ENCODE measurements around the gene CLSTN1.
"Not testable (repeated sequence)": the region's sequence is repeated elsewhere in the genome, so short reads cannot be mapped to it uniquely, and the experiment has no call there.

Gene CLSTN1

DNA sequence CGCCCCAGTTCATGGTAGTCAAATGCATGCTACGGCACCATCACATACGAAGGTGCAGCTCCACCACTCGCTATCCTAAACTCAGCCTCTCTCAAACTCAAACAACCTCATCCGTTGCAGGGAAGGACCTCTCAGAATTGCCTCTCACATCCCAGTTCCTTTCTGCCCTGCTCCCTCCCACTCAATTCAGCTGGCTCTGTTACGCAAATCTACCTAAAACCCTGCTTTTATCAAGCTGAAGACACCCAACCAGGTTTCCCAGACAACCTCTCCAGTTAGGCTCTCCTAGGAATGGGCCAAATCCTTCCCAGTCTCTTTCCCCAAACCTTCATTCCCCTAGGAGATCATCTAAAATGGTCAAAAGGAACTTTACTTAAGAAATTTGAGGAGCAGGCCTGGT, 62.9 kb downstream of the CLSTN1 start:
- no peaks in the 10 kb centered on the region for H3K4me1 ChIP-seq (ENCODE audit: control insufficient read depth, insufficient read depth, low read length)
- H3K9ac ChIP-seq (ENCODE audit: low read length) = no peak overlapping the region
- no peak overlapping the region for H3K27ac ChIP-seq (ENCODE audit: low read depth, low read length)
- H3K36me3 ChIP-seq (ENCODE audit: control insufficient read depth, insufficient read depth, low read length) = peaks cover 3% of the 10 kb centered on the region
- H3K4me3 ChIP-seq (ENCODE audit: low read length) = no peak overlapping the region
- no peaks in the 10 kb centered on the region for H3K27me3 ChIP-seq (ENCODE audit: control insufficient read depth, insufficient read depth, low read length)

DNA sequence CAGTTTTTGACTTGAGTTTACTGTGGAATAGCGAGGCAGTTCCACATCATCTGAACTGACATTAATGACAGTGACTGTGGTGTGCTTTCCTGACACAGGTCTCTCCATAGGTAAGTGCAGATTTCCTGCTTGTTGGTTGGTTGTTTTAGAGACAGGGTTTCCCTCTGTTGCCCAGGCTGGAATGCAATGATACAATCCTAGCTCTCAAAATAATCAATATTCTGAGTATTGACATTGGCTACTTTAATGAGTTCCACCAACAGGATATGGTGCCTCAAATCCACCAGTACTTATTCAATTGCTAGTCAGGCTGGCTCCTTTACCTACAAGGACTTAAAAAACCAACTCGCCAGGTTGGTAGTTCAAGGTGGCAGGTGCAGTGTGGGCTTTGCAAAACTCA, 63.8 kb downstream of the CLSTN1 start:
- no peak overlapping the region for H3K9ac ChIP-seq (ENCODE audit: low read length)
- H3K27me3 ChIP-seq (ENCODE audit: control insufficient read depth, insufficient read depth, low read length) = no peaks in the 10 kb centered on the region
- no peaks in the 10 kb centered on the region for H3K4me1 ChIP-seq (ENCODE audit: control insufficient read depth, insufficient read depth, low read length)
- H3K4me3 ChIP-seq (ENCODE audit: low read length) = no peak overlapping the region
- no peak overlapping the region for H3K27ac ChIP-seq (ENCODE audit: low read depth, low read length)
- H3K36me3 ChIP-seq (ENCODE audit: control insufficient read depth, insufficient read depth, low read length) = peaks cover 3% of the 10 kb centered on the region

DNA sequence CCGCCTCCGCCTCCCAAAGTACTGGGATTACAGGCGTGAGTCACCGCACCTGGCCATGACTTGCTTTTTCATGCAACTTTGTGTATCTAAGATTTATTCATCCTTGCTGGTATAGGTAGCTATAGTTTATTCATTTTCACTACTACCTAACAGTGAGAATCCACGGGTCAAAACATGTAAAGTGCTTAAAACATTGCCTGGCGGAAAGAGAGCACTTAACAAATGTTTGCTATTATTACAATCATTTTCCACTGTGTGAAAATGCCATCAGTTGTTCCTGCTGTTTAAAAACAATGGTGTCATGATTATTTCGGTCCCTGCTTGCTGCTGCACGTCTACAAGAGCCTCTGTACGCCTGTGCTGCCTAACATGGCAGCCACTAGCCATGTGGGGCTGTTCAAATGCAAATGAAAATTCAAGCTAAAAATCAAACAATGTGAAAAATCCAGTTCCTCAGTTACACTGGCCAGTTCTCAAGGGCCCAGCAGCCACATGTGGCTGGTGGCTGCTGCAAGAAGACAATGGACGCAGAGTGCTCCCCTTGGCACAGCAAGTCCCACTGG, 65.1 kb downstream of the CLSTN1 start:
- Histone ChIP-seq H3K27ac (ENCODE audit: low read depth, low read length) (no peak overlapping the region), H3K4me1 (ENCODE audit: control insufficient read depth, insufficient read depth, low read length) (no peaks in the 10 kb centered on the region), H3K4me3 (ENCODE audit: low read length) (no peak overlapping the region), H3K36me3 (ENCODE audit: control insufficient read depth, insufficient read depth, low read length) (peaks cover 3% of the 10 kb centered on the region), H3K27me3 (ENCODE audit: control insufficient read depth, insufficient read depth, low read length) (no peaks in the 10 kb centered on the region), H3K9ac (ENCODE audit: low read length) (no peak overlapping the region)

DNA sequence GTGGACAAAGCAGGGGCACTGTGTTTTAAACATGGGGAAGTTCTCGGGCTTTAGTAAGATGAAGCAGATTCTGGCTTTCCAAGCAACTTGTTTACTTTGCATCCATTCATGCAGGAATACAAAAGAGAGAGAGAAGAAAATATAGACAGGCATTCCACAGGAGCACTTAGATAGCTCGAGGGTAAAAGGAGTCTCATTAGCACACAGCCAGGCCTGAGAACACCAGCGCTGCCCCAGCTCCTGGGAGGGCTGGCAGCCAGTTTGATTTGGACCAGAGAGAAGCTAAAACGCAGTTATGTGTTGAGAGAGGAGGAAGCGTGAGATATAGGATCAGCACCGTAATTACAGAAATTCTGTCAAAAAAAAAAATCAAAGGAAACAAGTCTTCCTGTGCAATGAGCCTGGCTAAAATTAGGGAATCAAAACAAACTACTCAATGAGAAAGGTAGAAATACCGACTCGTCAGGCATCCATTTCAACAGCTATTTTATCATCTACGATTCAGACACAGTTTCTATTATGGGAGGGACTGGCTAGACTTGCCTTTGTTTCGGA, 68.2 kb downstream of the CLSTN1 start:
- no peak overlapping the region for H3K9ac ChIP-seq (ENCODE audit: low read length)
- no peaks in the 10 kb centered on the region for H3K27me3 ChIP-seq (ENCODE audit: control insufficient read depth, insufficient read depth, low read length)
- H3K4me1 ChIP-seq (ENCODE audit: control insufficient read depth, insufficient read depth, low read length) = no peaks in the 10 kb centered on the region
- peaks cover 5% of the 10 kb centered on the region for H3K36me3 ChIP-seq (ENCODE audit: control insufficient read depth, insufficient read depth, low read length)
- H3K4me3 ChIP-seq (ENCODE audit: low read length) = no peak overlapping the region
- H3K27ac ChIP-seq (ENCODE audit: low read depth, low read length) = no peak overlapping the region

DNA sequence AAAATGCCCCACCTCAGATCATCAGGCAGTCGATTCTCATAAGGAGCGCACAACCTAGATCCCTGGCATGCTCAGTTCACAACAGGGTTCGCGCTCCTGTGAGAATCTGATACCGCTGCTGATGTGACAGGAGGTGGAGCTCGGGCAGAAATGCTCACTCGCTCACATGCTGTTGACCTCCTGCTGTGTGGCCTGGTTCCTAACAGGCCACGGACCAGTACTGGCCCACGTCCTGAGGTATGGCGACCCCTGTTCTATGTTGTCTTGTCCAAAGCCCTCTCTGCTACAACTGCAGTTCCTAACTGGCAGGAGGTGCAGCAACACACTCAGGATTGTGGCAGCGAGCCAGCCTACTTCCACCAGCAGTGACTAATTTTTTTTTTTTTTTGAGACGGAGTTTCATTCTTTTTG, 70.6 kb downstream of the CLSTN1 start:
- H3K27ac ChIP-seq (ENCODE audit: low read depth, low read length) = no peak overlapping the region
- H3K27me3 ChIP-seq (ENCODE audit: control insufficient read depth, insufficient read depth, low read length) = no peaks in the 10 kb centered on the region
- no peak overlapping the region for H3K4me3 ChIP-seq (ENCODE audit: low read length)
- H3K4me1 ChIP-seq (ENCODE audit: control insufficient read depth, insufficient read depth, low read length) = no peaks in the 10 kb centered on the region
- H3K36me3 ChIP-seq (ENCODE audit: control insufficient read depth, insufficient read depth, low read length) = peaks cover 13% of the 10 kb centered on the region
- H3K9ac ChIP-seq (ENCODE audit: low read length) = no peak overlapping the region

DNA sequence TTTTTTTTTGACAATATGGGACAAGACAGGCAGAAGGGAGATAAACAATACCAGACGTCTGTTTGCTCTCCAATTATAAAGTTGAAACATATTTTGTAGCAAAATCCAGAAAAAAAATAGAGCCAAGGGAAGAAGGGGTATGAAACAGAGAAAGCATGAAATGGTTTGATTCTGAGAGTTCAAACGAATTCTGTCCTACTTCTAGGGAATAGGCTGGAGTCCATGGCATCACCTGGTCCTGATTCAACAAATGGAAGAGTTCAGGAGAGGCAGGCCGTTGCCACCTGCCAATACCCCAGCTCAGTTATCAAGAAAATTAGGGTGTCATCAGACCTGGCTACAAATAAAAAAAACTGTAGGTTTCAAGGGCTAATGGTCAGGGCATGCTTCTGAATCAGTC, 71.8 kb downstream of the CLSTN1 start:
- Histone ChIP-seq H3K4me1 (ENCODE audit: control insufficient read depth, insufficient read depth, low read length) (no peaks in the 10 kb centered on the region), H3K27me3 (ENCODE audit: control insufficient read depth, insufficient read depth, low read length) (no peaks in the 10 kb centered on the region), H3K4me3 (ENCODE audit: low read length) (no peak overlapping the region), H3K27ac (ENCODE audit: low read depth, low read length) (no peak overlapping the region), H3K36me3 (ENCODE audit: control insufficient read depth, insufficient read depth, low read length) (peaks cover 13% of the 10 kb centered on the region), H3K9ac (ENCODE audit: low read length) (no peak overlapping the region)

DNA sequence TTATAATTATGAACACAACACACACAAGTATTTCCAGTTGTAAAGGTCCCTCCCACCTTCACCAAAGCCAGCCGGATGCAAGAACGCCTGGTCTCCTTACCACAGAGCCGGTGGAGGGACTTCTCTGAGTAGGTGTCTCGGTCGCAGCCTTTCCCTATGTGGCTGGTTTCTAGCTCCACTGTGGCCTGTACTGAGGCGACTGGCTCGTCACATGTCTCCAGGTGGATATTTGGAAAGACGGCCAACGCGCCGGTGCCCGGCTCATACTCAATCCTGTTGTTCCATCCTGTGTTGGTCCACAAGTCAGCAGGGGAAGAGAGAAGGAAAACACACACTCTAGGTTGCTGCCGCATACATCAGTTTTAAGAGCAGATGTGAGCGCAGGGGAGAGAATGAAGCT, 74.4 kb downstream of the CLSTN1 start:
- Histone ChIP-seq H3K36me3 (ENCODE audit: control insufficient read depth, insufficient read depth, low read length) (peaks cover 15% of the 10 kb centered on the region), H3K27ac (ENCODE audit: low read depth, low read length) (no peak overlapping the region), H3K4me3 (ENCODE audit: low read length) (no peak overlapping the region), H3K9ac (ENCODE audit: low read length) (no peak overlapping the region), H3K27me3 (ENCODE audit: control insufficient read depth, insufficient read depth, low read length) (no peaks in the 10 kb centered on the region), H3K4me1 (ENCODE audit: control insufficient read depth, insufficient read depth, low read length) (no peaks in the 10 kb centered on the region)

DNA sequence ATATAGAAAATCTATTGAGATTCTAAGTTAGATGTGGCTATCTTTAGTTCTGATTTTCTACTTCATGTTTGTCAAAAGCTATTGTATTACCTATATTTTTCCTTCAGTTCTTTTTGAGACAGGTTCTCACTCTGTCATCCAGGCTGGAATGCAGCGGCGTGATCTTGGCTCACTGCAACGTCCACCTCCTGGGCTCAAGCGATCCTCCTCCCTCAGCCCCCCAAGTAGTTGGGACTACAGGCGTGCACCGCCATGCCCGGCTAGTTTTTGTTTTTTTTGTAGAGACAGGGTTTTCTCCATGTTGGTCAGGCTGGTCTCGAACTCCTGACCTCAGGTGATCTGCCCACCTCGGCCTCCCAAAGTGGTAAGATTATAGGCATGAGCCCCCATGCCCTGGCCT, 75.4 kb downstream of the CLSTN1 start:
- not testable (repeated sequence) for H3K27me3 ChIP-seq (ENCODE audit: control insufficient read depth, insufficient read depth, low read length); H3K9ac ChIP-seq (ENCODE audit: low read length); H3K27ac ChIP-seq (ENCODE audit: low read depth, low read length); H3K4me3 ChIP-seq (ENCODE audit: low read length); H3K4me1 ChIP-seq (ENCODE audit: control insufficient read depth, insufficient read depth, low read length)
- peaks cover 24% of the 10 kb centered on the region for H3K36me3 ChIP-seq (ENCODE audit: control insufficient read depth, insufficient read depth, low read length)

DNA sequence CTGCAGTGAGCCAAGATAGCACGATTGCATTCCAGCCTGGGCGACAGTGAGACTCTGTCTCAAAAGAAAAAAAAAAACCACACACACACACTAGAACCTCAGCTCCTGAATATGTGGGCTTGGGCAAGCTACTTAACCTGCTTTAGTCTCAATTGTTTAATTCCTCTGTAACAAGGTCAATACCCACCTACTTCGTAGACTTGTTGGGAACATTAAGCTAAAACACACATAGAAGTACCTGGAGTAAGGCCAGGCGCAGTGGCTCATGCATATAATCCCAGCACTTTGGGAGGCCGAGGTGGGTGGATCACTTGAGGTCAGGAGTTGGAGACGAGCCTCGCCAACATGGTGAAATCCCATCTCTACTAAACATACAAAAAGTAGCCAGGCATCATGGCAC, 77.1 kb downstream of the CLSTN1 start:
- no peak overlapping the region for H3K9ac ChIP-seq (ENCODE audit: low read length)
- H3K27me3 ChIP-seq (ENCODE audit: control insufficient read depth, insufficient read depth, low read length) = no peaks in the 10 kb centered on the region
- H3K4me3 ChIP-seq (ENCODE audit: low read length) = no peak overlapping the region
- no peak overlapping the region for H3K27ac ChIP-seq (ENCODE audit: low read depth, low read length)
- H3K4me1 ChIP-seq (ENCODE audit: control insufficient read depth, insufficient read depth, low read length) = no peaks in the 10 kb centered on the region
- peaks cover 25% of the 10 kb centered on the region for H3K36me3 ChIP-seq (ENCODE audit: control insufficient read depth, insufficient read depth, low read length)

DNA sequence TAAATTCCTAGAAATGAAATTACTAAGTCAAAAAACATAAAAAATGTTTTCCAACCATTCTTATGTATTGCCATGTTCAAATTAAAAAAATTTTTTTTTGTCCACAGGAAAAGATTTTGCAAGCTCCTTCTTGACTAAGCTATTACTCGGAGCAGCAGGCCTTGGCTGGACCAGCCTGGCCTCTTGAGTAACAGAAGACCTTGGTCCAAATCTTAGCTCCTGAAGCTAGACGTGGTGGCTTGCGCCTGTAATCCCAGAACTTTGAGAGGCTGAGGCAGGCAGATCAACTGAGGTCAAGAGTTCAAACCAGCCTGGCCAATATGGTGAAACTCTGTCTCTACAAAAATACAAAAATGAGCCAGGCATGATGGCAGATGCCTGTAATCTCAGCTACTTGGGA, 77.6 kb downstream of the CLSTN1 start:
- no peak overlapping the region for H3K4me3 ChIP-seq (ENCODE audit: low read length)
- peaks cover 26% of the 10 kb centered on the region for H3K36me3 ChIP-seq (ENCODE audit: control insufficient read depth, insufficient read depth, low read length)
- no peak overlapping the region for H3K9ac ChIP-seq (ENCODE audit: low read length)
- no peaks in the 10 kb centered on the region for H3K27me3 ChIP-seq (ENCODE audit: control insufficient read depth, insufficient read depth, low read length)
- H3K27ac ChIP-seq (ENCODE audit: low read depth, low read length) = no peak overlapping the region
- H3K4me1 ChIP-seq (ENCODE audit: control insufficient read depth, insufficient read depth, low read length) = no peaks in the 10 kb centered on the region

DNA sequence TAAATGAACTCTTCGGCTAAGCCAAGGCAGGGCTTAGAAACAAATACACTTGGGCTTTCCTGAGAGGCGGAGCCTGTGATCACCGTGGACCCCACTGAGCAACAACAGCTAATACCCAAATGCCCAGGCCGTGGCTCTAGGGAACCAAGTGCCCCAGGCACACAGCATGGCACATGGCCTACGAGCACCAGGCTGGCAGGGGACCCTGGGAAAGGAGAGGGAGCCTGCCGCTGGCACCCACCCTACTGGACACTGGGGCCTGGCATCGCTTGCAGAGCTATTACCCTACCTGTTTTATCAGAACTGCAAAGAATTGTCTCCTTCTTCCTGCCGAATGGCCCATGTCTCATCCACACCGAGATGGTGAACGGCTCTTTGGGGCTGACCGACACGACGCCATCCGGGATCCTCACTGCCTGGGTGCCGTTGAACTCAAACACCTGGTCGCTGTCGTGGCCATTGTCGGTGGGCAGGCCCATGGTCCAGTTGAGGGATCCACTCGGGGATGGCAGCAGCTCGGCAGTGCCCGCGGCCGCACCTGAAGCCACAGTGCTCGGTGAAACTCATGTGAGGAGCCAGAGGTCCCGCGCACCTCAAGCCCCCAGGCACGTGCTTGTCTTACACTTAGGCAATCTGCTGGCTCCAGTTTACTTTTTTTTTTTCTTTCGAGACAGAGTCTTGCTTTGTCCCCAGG, 79.5 kb downstream of the CLSTN1 start:
- no peak overlapping the region for H3K9ac ChIP-seq (ENCODE audit: low read length)
- peaks cover 30% of the 10 kb centered on the region for H3K36me3 ChIP-seq (ENCODE audit: control insufficient read depth, insufficient read depth, low read length)
- no peak overlapping the region for H3K27ac ChIP-seq (ENCODE audit: low read depth, low read length)
- no peak overlapping the region for H3K4me3 ChIP-seq (ENCODE audit: low read length)
- no peaks in the 10 kb centered on the region for H3K27me3 ChIP-seq (ENCODE audit: control insufficient read depth, insufficient read depth, low read length)
- H3K4me1 ChIP-seq (ENCODE audit: control insufficient read depth, insufficient read depth, low read length) = no peaks in the 10 kb centered on the region

DNA sequence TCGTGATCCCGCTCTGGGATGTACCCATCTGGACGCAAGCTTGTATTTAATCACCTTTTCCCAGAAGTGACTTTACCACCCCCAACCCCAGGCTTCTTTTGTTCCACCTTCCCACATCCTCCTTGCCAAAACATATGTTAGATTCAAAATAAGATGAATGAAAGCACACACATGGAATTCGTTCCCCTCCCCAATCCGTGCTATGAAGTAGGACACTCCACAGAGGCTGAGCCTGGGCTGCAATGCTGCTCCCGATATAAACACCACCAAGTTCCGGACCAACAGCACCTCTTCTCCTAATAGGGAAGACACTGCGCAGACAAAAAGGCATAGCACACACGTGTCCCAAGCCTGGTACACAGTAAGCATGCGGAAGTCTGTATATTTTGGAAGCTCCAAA, 86.1 kb downstream of the CLSTN1 start:
- no peaks in the 10 kb centered on the region for H3K4me1 ChIP-seq (ENCODE audit: control insufficient read depth, insufficient read depth, low read length)
- H3K27me3 ChIP-seq (ENCODE audit: control insufficient read depth, insufficient read depth, low read length) = no peaks in the 10 kb centered on the region
- H3K9ac ChIP-seq (ENCODE audit: low read length) = no peak overlapping the region
- H3K4me3 ChIP-seq (ENCODE audit: low read length) = no peak overlapping the region
- no peak overlapping the region for H3K27ac ChIP-seq (ENCODE audit: low read depth, low read length)
- H3K36me3 ChIP-seq (ENCODE audit: control insufficient read depth, insufficient read depth, low read length) = peaks cover 49% of the 10 kb centered on the region

DNA sequence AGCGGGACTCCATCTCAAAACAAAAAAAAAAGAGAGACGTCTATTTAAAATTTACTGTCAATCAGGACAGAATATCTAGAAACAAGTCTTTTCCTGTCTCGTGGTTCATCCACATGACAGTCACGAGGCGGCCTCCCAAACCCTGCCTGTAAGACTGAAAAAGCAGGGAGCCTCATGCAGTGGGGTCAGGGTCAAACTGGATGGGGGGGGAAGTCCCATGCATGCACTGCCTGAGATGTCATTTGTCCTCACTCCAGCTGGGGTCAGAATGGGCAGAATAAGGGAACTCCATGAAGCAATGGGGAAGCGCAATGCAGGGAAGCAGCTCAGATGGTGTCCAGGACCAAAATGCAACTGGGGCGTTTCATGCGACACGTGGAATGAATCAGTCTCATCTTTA, 86.7 kb downstream of the CLSTN1 start:
- peaks cover 54% of the 10 kb centered on the region for H3K36me3 ChIP-seq (ENCODE audit: control insufficient read depth, insufficient read depth, low read length)
- H3K9ac ChIP-seq (ENCODE audit: low read length) = no peak overlapping the region
- H3K4me1 ChIP-seq (ENCODE audit: control insufficient read depth, insufficient read depth, low read length) = no peaks in the 10 kb centered on the region
- no peaks in the 10 kb centered on the region for H3K27me3 ChIP-seq (ENCODE audit: control insufficient read depth, insufficient read depth, low read length)
- no peak overlapping the region for H3K4me3 ChIP-seq (ENCODE audit: low read length)
- H3K27ac ChIP-seq (ENCODE audit: low read depth, low read length) = no peak overlapping the region
